K562 (cell line): ENCODE results near the gene MTFR2. TPM values are rescaled to one million over a fixed set of nuclear protein-coding genes. Genes with fewer than 3 reads are reported as not detected.

Experiments
- ARID1B ChIP-seq: fragments of 450-650 bp; IDR thresholded peaks from 2 replicates; pipeline ENCODE4 v1.6.1; 2016; ENCODE audit warnings: antibody characterized with exemption, mild to moderate bottlenecking, inconsistent platforms
- DNMT1 ChIP-seq: fragments of 450-650 bp; IDR thresholded peaks from 2 replicates; pipeline ENCODE4 v1.6.1; 2016; ENCODE audit warnings: antibody characterized with exemption, mild to moderate bottlenecking
- HLTF ChIP-seq: fragments of 450-650 bp; IDR thresholded peaks from 2 replicates; pipeline ENCODE4 v1.6.1; 2016
- IRF9 ChIP-seq: fragments of 450-650 bp; IDR thresholded peaks from 2 replicates; pipeline ENCODE4 v1.6.1; 2016; ENCODE audit warnings: missing biosample characterization, missing genetic modification characterization
- KHSRP ChIP-seq: fragments of 450-650 bp; IDR thresholded peaks from 2 replicates; pipeline ENCODE4 v1.6.1; 2017
- MAX ChIP-seq: sonication (generic); formaldehyde crosslinking; IDR thresholded peaks from 2 replicates; pipeline ENCODE4 v1.9.0; 2022; ENCODE audit warnings: mild to moderate bottlenecking, missing genetic modification reagents
- MECOM ChIP-seq: fragments of 250-450 bp; sonication (Bioruptor Pico); IDR thresholded peaks from 2 replicates; pipeline ENCODE4 v1.8.0; 2022; ENCODE audit warnings: inconsistent platforms
- MYC ChIP-seq, 2 experiments: fragments of 250-450 bp in 1 of 2; sonication (Bioruptor Pico) in 1 of 2; IDR thresholded peaks; 2 replicates each; pipeline versions ENCODE4 v1.5.1 to v1.6.1; 2012 to 2021; ENCODE audit warnings: low read depth in 2 of 2, borderline replicate concordance in 1 of 2, improper control_type of control experiment in 1 of 2, low read length in 1 of 2, mild to moderate bottlenecking in 1 of 2, moderate library complexity in 1 of 2
- SAFB ChIP-seq: fragments of 200-400 bp; formaldehyde crosslinking; IDR thresholded peaks from 2 replicates; pipeline ENCODE4 v1.6.1; 2017; ENCODE audit warnings: low read depth, low read length, borderline replicate concordance
- SETDB1 ChIP-seq: IDR thresholded peaks from one replicate; pipeline ENCODE4 v1.6.1; 2012; ENCODE audit warnings: low read length, control low read depth, inconsistent platforms
- STAG1 ChIP-seq: sonication (generic); formaldehyde crosslinking; IDR thresholded peaks from 2 replicates; pipeline ENCODE4 v1.5.0; 2020; ENCODE audit warnings: missing genetic modification reagents, borderline replicate concordance
- THAP12 ChIP-seq: fragments of 250-450 bp; sonication (Bioruptor Pico); IDR thresholded peaks from 2 replicates; pipeline ENCODE4 v1.9.0; 2021; ENCODE audit warnings: mild to moderate bottlenecking, inconsistent platforms
- TRIM25 ChIP-seq: fragments of 450-650 bp; IDR thresholded peaks from 2 replicates; pipeline ENCODE4 v1.7.0; 2016; ENCODE audit warnings: borderline replicate concordance
- TRIM28 ChIP-seq: fragments of 450-650 bp; IDR thresholded peaks from 2 replicates; pipeline ENCODE4 v1.6.1; 2017
- WHSC1 ChIP-seq: IDR thresholded peaks from one replicate; pipeline ENCODE4 v1.6.1; 2012; ENCODE audit warnings: low read length, control low read depth, inconsistent platforms
- ZBTB8A ChIP-seq: fragments of 450-650 bp; IDR thresholded peaks from 2 replicates; pipeline ENCODE4 v1.6.1; 2018; ENCODE audit warnings: mild to moderate bottlenecking, moderate library complexity; ENCODE audit not compliant: partially characterized antibody
- ZEB2 ChIP-seq: fragments of 450-650 bp; IDR thresholded peaks from 2 replicates; pipeline ENCODE4 v1.6.1; 2016
- ZNF24 ChIP-seq: fragments of 450-650 bp; IDR thresholded peaks from 2 replicates; pipeline ENCODE4 v1.6.1; 2016
- ZNF3 ChIP-seq: fragments of 250-450 bp; sonication (Bioruptor Pico); IDR thresholded peaks from 2 replicates; pipeline ENCODE4 v1.5.0; 2021; ENCODE audit warnings: mild to moderate bottlenecking, moderate library complexity
- ZNF79 ChIP-seq: fragments of 250-450 bp; sonication (Bioruptor Pico); IDR thresholded peaks from 2 replicates; pipeline ENCODE4 v1.4.0; 2020; ENCODE audit warnings: low read depth, mild to moderate bottlenecking, moderate library complexity
- polyA plus RNA-seq, 8 experiments: library from polyadenylated mRNA; depleted of rRNA in 4 of 8; stranded (reverse) in 5 of 8; unstranded in 3 of 8; fragments of >200 nt; fragmentation: Nextera tagmentation in 2 of 8; fragmentation: Illumina TruSeq in 1 of 8; extraction: Ambion mirVana in 2 of 8; extraction: Trizol in 1 of 8; gene quantifications; 2 replicates each; pipeline versions ENCODE4 v1.2.1 to v1.2.3, GENCODE V29; 2011 to 2014; ENCODE audit warnings: inconsistent platforms in 1 of 8, missing spikeins in 1 of 8
- total RNA-seq, 7 experiments: library from RNA; depleted of rRNA in 6 of 7; stranded (reverse); fragments of >200 nt in 6 of 7; fragmentation: Illumina TruSeq in 2 of 7; extraction: Trizol in 2 of 7; gene quantifications; 2 replicates each; pipeline versions ENCODE4 v1.2.1 to v1.2.3, GENCODE V29; 2011 to 2021; ENCODE audit warnings: low replicate concordance in 1 of 7
- TF ChIP-seq, protein P1 (sequence below), 3 experiments: IDR thresholded peaks in 2 of 3; conservative IDR thresholded peaks in 1 of 3; 2 replicates each; pipeline ENCODE4 v1.5.1; 2011 to 2012; ENCODE audit warnings: low read length in 3 of 3, mild to moderate bottlenecking in 3 of 3, control low read depth in 2 of 3, improper control_type of control experiment in 1 of 3, inconsistent platforms in 1 of 3, low read depth in 1 of 3, mixed read lengths in 1 of 3, moderate library complexity in 1 of 3; ENCODE audit not compliant: insufficient read depth in 2 of 3

The MTFR2 gene
- total and polyA plus RNA-seq, 9 of the 15 experiments (the other 6 are each of a cell fraction or from before 2014, with no cell fraction given), result 10.1 to 63.3 (median 45.9) TPM

GRCh38 chr6:136249811-136250685 is at the start of gene MTFR2 (continued):
- TF ChIP-seq STAG1 (no peak), DNMT1 (peak; percentile 97; the same call in 1 of the 2 replicates), SAFB (no peak), ZNF79 (CRISPR knock-in tag) (no peak), MAX (peak; percentile 85), ARID1B (no peak), IRF9 (tag) (no peak), TRIM25 (no peak), MECOM (CRISPR knock-in tag) (no peak), MYC (IDR thresholded peaks at IDR 0.05; ENCODE audit: low read depth, low read length) (peak; percentile 88), MYC (CRISPR knock-in tag; IDR thresholded peaks at IDR 0.05; ENCODE audit: borderline replicate concordance, low read depth) (peak; percentile 35; the same call in 1 of the 2 replicates), HLTF (no peak; the same call in 1 of the 2 replicates), TRIM28 (no peak), SETDB1 (peak; percentile 81), ZNF3 (CRISPR knock-in tag) (no peak), ZBTB8A (no peak), ZNF24 (peak; percentile 68), WHSC1 (peak; percentile 25), KHSRP (peak; percentile 65), ZEB2 (no peak), THAP12 (peak; percentile 70)
- TF ChIP-seq, protein P1, sequence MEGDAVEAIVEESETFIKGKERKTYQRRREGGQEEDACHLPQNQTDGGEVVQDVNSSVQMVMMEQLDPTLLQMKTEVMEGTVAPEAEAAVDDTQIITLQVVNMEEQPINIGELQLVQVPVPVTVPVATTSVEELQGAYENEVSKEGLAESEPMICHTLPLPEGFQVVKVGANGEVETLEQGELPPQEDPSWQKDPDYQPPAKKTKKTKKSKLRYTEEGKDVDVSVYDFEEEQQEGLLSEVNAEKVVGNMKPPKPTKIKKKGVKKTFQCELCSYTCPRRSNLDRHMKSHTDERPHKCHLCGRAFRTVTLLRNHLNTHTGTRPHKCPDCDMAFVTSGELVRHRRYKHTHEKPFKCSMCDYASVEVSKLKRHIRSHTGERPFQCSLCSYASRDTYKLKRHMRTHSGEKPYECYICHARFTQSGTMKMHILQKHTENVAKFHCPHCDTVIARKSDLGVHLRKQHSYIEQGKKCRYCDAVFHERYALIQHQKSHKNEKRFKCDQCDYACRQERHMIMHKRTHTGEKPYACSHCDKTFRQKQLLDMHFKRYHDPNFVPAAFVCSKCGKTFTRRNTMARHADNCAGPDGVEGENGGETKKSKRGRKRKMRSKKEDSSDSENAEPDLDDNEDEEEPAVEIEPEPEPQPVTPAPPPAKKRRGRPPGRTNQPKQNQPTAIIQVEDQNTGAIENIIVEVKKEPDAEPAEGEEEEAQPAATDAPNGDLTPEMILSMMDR (IDR thresholded peaks at IDR 0.05 in 2 of 3, conservative IDR thresholded peaks at IDR 0.05 in 1 of 3; ENCODE audit: insufficient read depth in 2 of 3, low read depth in 1 of 3, low read length in 3 of 3), result no peak
